Measurements from ENCODE around the gene GALNT14.

Gene GALNT14

DNA sequence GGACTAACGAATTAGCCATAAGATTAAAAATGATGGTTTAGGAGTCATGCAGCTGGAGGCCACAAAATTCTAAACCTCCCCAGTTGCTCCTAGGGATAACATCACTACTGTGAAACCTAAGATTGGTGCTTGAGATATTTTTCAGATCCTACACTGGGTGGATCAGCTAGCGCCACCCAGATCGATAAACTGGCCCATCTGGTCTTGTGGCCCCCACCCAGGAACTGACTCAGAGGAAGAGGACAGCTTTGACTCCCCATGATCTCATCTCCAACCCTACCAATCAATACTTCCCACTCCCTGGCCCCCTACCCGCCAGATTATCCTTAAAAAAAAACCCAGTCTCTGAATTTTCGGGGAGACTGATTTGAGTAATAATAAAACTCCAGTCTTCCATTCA, 5.5 kb downstream of the GALNT14 start:
- DNase-seq, result no peak

DNA sequence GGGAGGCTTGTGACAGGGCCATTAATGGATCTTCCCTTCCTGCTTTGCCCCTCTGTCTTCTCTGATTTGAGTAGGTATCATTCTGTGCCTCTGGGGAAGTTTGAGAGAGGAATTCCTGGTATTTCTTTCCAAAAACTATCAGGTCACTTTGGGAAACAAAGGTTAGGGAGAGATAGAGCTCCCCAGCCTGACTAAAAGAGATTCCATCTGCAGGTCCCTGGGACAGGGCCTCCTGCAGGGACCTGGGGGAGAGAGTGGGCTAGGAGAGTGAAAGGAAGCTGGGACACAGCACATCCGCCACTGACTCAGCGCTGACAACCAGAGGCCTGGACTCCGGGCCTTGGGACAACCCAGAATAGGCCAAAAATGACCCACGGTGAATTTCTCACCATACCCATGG, 6.4 kb downstream of the GALNT14 start:
- no peak for DNase-seq

DNA sequence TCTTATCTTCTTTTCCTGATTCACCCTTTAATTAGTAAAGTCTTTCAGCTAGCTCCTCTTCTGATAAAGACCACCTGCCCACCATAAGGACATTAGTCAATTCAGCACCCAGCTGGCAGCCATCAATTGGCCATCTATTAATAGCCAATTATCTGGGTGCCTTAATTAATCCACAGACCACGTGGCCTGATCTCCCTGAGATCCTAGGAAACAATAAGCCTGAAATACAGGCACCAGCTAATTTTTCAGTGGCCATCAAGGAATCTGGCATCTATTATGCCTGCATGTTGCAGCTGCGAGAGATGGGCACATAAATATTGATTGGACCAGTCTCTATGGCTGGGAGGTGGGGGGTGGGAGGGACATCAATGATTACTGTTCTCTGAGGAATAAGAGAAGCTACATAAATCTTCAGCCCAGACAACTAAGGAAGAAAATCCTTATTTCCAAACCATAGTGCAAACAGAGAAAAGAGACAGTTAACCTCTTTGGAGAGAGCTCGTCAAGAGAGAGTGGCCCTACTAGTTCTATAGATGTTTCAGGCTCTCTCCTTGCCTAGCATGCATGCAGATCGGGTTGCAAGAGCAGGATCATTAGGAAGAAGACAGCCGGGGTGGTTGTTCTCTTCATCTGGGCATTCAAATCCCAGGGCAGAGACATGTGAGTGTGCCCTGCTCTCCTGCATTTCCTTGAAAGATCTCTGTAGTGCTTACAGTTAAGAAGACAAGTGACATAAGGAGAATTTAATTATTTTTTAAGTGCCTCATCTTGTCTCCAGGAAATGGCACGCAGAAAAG, 8.7 kb downstream of the GALNT14 start:
- DNase-seq, result peak; percentile 27

DNA sequence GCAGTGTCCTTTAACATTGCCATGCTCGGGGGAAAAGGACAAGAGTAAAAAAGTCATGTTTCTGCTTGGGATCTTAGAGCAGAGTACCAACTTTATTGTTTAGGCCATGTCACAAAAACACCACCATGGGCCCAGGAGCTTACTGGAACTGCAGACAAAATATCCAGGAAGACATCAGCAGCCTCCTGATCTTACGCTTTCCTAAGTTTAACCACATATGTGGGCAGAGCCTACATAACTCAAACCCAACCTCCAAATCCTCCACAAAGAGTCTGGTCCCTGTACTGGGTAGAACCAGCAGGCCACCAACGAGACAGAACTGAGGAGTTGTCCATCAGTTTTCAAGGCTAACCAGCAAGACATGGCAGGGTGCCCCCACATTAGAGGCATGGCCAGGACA, 10.3 kb downstream of the GALNT14 start:
- DNase-seq, result no peak

DNA sequence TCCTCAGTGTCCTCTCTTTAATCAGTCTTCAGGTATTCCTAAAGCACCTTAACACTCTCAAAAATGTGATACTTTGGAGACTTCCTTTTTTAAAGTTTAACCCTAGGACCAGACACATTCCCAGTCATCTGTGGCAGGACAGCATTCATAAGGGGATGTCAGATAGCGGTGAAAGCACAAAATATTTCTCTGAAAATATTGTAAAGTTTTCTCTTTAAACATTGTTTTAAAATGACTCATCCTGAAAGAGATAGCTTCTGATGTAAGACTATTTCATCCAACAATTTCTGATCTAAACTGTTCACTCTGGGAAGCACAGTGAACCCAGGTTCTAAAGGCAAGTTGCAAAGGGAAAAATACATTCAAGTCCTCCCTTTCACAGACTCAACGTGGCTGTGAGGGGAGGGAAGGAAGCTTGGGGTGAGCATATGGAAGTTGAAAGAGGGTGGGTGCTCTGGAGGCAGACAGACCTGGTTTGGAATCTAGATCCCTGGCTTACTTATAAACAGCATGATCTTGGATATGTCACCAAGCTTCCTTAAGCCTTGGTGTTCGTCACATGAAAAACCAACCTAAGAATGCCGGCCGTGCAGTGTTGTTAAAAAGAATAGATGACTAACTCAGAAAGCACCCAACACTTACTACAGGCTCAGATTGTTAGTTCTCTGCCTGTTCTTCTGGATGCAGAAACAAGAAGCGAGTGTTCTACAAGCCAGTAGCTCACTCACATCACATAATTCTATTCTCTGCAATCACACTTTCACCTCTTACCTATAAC, 12.1 kb downstream of the GALNT14 start:
- no peak for DNase-seq

DNA sequence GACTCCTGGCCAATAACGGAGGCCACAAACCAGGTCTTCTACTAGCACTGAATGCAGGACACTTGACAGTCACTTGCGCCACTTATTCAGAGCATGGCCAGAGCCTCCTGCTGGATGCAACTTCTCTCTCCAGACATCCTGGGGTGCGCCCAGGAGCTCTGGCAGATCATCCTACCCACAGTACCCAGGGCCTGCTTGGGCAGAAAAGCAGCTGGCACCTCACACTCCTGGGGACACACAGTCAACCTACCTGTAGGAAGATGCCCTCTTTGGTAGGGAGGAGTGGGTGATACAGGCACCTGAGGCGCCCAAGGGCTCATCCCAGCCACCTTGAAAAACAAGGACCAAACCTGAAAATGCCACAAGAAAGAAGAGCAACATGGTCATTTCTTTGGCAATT, 13.3 kb downstream of the GALNT14 start:
- no peak for DNase-seq

DNA sequence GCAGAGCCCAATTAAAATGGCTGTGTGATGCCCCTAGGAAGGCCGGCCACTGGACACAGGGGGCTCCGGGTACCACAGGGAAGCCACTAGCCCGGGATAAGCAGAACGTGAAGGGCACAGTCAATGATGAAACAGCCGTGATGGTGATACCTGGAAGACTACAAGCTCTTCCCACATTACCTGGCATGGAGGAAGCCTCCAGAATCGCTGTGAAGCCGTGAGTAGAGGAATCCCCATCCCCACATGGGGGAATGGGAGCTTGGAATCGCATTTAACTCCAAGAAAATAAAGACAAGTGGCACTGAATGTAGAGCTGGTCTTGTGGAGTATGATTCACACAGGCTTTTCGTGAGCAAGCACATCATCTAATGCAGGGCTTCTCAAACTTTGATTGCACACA, 16.1 kb downstream of the GALNT14 start:
- DNase-seq, result no peak

DNA sequence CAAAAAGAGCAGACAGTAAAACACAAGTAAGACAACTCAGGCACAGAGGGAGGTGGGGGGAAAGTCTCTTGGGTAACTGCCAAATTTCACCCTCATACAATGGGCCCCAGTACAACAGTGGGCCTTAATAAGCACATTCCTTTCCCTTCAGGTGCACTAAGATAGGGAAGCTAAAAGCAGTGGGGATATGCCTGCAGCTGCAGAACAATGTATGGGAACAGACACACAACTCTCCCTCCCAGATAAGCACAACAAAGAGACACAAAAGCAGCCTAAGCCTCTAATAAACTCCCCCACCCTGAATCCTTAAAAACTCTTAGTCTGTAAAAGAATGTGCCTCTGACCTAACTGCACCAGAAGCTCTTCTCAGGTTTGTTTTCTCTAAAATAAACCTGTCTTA, 24.5 kb downstream of the GALNT14 start:
- no peak for DNase-seq

DNA sequence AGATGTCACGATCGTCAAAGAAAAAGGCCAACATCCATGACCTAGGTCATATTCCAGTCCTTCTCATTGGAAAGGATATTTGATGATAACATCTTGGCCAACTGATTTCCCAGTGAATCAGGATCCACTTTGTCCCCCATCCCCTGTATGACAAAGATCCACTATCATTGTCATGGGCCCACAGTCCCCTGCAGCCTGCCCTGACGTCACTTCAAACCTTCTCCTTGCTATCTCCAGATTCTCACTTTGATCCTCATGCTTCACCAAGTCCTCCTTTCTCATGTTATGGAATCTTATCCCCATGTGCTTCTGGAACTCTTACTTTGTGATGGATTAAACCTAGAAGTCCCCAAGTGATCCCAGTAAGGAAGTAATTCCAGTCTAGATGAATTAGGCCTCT, 25.7 kb downstream of the GALNT14 start:
- DNase-seq, result no peak

DNA sequence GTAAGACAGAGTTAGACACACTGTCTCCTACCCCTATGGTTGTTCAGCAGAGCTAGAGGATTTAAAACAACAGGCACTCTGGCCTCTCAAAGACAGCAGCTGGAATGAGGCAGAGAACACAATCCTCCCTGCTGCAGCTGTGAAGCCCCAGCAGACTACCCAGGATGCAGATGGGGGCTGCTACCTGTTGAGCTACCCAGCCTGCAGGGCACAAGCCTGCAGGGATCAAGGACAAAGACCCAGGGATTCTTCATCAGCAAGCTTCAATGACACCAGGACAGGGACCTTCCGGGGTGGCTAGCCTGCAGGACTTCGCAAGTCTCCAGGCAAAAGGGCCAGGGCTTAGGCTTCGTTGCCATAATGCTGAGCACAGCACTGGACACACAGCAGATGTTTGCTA, 27.2 kb downstream of the GALNT14 start:
- DNase-seq, result no peak

DNA sequence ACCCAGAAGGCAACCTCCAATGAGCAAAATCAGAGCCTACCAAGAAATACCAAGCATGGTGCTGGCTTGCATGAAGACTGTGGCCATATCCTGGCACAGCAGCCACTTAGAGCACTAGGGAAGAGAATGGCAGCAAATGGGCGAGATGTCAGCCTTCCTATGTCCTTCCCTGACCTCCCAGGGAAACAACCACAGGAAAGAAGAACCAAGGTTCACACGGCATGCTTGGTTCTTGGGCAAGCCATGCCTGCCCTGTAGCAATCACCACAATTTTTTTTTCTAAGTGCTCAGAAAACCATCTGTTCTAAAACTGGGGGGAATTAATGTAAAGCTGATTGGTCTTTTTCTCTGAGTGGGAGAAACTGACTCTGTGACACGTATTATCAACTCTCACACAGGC, 27.8 kb downstream of the GALNT14 start:
- no peak for DNase-seq

DNA sequence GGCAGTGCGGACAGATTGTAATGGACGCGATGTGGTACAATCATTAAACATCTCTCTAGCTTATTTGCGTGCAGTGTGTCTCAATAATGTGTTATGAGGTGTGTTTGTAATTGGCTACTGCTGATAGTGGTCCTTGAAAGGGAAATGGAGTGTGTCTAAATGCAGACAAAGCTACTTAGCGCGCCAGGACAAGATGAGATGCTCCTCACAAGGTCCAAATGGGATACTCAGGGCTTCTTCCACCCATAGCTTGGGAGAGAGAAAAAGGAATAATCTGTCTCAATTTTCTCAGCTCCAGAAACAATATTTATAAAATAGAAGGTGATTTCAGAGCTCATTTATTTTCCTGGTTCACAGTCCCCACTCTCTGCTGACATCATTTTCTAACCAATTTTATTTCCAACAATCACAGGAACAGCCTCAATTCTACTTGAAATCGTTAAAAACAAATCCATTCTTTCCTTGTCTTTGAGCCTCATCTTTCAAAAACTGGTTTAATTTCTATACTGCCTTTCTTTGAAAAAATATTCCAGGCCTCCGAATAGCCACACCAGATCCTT, 28.5 kb downstream of the GALNT14 start:
- DNase-seq, result peak; percentile 8

DNA sequence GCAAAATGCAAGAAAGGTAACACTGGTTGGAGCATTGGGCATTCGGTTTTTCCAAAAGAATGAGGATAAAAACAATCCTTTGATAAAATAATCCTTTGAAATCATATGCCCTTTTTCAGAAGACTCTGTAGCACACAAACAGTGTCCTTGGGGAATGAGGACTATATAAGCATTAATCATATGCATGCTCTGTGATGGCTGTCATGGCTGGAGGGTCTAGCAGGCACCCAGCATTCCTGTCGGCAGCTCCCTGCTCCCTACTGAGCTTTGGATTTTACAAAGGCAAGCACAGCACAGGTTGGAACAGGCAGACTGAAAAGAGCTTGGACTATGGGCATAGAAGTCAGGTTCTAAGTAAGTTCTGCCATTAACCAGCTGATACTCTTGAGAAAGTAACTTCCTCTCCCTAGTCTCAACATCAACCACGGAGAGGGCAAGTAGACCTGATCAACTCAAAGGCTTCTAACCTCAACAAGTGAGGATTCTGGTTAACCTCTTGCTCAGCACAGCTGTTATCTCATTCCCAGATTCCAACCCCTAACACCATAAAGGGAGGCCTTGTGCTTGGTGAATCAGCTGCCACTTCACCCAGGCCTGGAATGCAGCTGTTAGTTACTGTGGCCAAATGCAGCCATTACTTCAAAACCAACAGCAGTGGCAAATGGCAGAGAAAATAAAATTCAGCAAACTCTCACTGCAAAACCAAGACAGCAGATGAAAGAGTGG, 29.5 kb downstream of the GALNT14 start:
- no peak for DNase-seq

DNA sequence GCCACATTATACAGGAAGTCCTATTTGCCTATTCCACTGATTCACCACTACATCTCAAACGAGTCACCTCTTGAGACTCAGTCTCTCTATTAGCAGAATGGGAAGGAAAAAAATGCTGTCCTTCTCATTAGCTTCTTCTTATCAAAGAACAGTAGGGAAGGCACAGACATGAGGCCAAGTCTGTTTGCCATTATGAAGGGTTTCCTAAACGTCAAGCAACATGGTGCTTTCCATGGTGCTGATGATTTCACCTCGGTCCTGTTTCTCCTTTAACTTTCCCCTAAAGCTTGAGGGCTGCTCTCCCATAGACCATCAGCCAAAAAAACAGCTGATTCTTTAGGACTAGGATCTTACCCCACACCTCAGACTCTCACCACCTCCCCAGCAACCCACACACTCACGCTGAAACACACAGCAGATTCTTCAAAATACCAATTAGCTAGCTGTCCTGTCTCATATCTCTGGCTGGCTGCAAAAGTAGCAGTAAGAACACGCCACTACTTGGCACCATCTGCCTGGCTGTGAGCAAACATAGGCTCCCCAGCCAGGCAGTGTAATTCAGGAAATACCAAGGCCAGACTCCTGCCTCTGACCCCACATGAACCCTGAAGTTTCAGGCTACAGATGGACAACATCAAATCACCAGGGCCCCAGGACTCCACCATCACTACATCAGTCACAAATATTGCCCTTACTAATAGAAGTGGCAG, 30.5 kb downstream of the GALNT14 start:
- DNase-seq, result no peak

DNA sequence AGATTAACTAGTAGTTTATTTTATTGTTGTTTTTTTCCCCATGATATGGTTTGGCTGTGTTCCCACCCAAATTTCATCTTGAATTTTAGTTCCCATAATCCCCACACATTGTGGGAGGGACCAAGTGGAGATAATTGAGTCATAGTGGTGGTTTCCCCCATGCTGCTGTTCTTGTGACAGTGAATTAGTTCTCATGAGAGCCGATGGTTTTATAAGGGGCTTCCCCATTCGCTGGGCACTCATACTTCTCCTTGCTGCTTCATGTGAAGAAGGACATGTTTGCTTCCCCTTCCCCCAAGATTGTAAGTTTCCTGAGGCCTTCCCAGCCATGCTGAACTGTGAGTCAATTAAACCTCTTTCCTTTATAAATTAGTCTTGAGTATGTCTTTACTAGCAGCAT, 36.5 kb downstream of the GALNT14 start:
- DNase-seq, result no peak

DNA sequence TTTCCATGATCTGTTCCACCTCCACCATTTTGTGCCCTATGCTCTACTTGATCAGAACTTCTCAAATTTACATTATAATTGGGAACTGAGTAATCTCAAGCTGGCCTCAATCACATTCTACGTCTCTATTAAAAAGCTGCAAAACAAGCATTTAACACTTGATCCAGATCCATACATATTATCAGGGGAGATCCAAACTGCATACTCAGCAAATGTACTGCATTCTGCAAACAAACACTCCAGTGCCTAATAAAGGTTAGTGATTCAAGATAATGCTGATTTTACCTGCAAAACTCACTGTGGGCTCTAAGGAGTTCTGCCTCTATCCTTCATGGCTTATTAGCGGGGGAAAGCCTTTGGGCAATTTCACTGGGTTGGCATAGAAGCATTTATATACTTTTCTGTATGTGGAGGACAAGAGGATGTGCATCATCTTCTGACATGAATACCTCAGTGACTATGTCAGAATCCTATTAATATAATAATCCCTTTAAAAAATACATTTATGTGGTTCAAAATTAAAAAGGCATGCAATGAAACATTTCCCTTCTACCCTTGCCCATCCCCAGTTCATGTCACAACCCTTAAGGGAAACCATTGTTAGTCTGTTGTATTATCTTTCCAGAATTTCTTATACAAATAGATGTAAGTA, 40.2 kb downstream of the GALNT14 start:
- no peak for DNase-seq

DNA sequence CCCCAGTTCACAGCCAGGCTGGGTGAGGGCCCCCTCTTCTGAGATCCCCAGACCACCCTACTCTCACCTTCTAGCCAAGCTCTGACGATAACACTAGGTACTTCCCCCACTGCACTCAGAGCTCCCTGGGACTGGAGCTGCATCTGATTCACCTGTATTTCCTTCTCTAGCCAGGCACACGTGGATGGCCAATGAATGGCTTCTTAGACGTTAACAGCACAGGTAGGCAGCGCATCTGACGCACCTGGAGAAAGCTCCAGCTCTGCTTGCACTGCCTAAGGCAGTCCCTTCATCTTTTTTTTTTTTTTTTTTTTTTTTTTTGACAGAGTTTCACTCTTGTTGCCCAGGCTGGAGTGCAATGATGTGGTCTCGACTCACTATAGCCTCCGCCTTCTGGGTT, 48.1 kb downstream of the GALNT14 start:
- DNase-seq, result no peak

DNA sequence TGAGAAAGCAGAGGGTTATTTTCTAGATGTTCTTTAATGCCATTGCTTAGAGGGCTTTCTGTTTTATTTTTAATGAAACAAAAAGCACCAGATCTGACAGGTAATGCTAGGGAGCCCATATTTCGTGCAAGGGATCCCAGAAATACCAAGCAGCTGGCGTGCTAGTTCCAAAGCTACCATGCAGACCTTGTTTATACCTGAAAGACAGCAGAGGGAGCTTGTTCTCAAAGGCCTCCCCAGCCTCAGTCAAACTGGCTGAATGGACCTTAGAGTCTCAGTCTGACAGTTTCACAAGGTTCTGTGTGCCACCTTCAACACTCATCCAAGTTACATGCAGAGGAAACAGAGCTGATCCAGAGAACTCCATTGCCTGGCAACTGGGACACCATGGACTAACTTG, 48.6 kb downstream of the GALNT14 start:
- DNase-seq, result no peak

DNA sequence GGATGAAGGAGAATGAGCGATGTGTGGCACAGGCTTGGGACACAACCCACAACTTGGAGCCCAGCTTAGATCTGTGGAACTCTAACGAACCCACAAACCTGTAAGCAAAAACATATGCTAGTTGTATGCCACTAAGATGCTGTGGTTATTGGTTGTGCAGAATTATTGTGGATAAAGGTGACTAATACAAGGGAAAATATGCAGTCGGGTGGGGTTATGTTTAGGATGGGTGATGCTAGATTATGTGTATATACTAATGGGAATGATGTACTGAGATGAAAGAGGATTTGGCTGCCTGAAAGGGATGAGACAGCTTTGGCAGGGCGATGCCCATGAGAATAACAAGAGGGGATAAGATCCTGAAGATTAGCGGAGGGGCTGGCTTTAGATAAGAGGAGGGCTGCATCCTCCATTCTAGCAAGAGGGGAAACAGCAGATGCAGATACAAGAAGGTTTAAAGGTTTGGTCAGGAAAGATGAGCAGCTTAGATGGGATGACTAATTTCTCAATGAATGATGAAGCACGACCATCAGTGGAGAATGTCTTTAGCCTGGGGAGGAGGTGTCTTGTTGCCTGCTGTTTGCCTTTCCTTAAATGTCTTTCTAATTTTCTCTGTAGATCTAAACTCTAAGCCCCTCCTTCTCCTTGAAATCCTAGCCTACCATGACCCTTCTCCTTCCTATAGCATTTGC, 49.6 kb downstream of the GALNT14 start:
- no peak for DNase-seq

DNA sequence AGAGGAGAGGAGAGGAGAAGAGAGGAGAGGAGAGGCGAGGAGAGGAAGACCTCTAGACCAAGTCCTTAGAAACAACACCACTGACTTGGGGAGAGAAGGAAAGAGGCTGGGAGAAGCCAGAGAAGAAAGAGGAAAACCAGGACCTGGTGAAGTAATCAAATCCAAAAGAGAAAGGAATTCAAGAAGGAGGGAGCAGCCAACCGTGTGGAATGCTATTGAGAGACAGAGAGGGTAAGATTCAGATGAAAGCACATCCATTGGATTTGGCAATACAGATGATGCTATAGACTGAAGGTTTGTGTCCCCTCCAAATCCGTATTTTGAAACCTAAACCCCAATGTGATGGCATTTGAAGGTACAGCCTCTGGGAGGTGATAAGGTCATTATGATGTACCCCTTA, 50.7 kb downstream of the GALNT14 start:
- DNase-seq, result no peak

DNA sequence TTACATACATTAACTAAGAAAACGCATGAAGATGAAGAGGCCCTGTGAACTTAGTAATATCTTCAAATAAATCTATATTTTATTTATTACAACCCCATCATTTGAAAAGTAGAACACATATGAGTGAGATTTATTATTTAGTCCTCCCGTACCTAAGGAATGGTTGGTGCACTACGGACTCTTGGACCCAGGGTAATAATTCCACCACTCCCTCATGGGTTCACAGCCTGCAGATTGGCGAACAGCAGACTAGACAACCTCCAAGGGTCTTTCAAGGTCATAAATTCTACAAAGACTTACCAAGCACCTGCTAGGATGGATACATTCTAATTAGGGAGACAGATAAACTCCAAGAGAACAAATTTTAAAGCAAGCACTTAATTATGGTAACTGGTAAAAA, 51.6 kb downstream of the GALNT14 start:
- no peak for DNase-seq
